H1 (cell line): ENCODE data around the gene LIPE. TPM values are rescaled to one million over a fixed set of nuclear protein-coding genes. Genes with fewer than 3 reads are reported as not detected.

Source experiments
- CTCF ChIA-PET: fragments of 300-600 bp; sonication (Branson Sonifier 250); formaldehyde crosslinking; loops from one replicate; lab custom pipeline; 2021; ENCODE audit not compliant: partially characterized antibody; lab: Charles Lee
- POLR2A ChIA-PET: fragments of 300-600 bp; sonication (Branson Sonifier 250); formaldehyde crosslinking; loops from one replicate; lab custom pipeline; 2021; ENCODE audit warnings: inconsistent platforms; ENCODE audit not compliant: partially characterized antibody; lab: Charles Lee
- DNase-seq, 2 experiments: peaks; one replicate each; pipeline versions ENCODE4 v3.0.0 to v3.0.0-alpha.2; 2010 to 2022; ENCODE audit warnings: low spot score in 2 of 2, low read depth in 1 of 2, mixed read lengths in 1 of 2
- FAIRE-seq: peaks from 2 replicates; lab custom pipeline; 2011; peaks lifted over from hg19 to GRCh38; lab: Jason Lieb, UNC
- H2AFZ ChIP-seq: 2 replicates; pipeline ENCODE4 v1.8.1; 2012; ENCODE audit warnings: low read length, inconsistent platforms
- H2AK5ac ChIP-seq: 2 replicates; pipeline ENCODE4 v1.6.1; 2013; ENCODE audit warnings: low read depth, low read length
- H2BK120ac ChIP-seq: replicated peaks from 2 replicates; pipeline ENCODE3; 2013; ENCODE audit warnings: low read depth, low read length, inconsistent platforms
- H2BK12ac ChIP-seq: 2 replicates; pipeline ENCODE4 v1.6.1; 2013; ENCODE audit warnings: low read depth, low read length
- H2BK15ac ChIP-seq: 2 replicates; pipeline ENCODE4 v1.6.1; 2013; ENCODE audit warnings: low read length
- H2BK20ac ChIP-seq: 2 replicates; pipeline ENCODE4 v1.6.1; 2013; ENCODE audit warnings: low read length
- H2BK5ac ChIP-seq: 2 replicates; pipeline ENCODE4 v1.6.1; 2013; ENCODE audit warnings: low read depth, low read length
- H3K14ac ChIP-seq: 2 replicates; pipeline ENCODE4 v1.6.1; 2013; ENCODE audit warnings: inconsistent platforms; ENCODE audit not compliant: insufficient read length
- H3K18ac ChIP-seq: 2 replicates; pipeline ENCODE4 v1.6.1; 2013; ENCODE audit warnings: low read length; ENCODE audit errors: extremely low read depth
- H3K23ac ChIP-seq: 2 replicates; pipeline ENCODE4 v1.6.1; 2013; ENCODE audit warnings: inconsistent platforms; ENCODE audit not compliant: insufficient read length
- H3K23me2 ChIP-seq: 2 replicates; pipeline ENCODE4 v1.6.1; 2013; ENCODE audit warnings: low read depth, low read length
- H3K27ac ChIP-seq: 2 replicates; pipeline ENCODE4 v1.6.1; 2011; ENCODE audit warnings: low read depth, low read length, inconsistent platforms
- H3K27me3 ChIP-seq, 4 experiments: replicated peaks in 1 of 4; 1 replicate in 1 of 4; 2 replicates in 3 of 4; pipeline versions ENCODE4 v1.6.1 to v1.8.1; 2011 to 2013; ENCODE audit warnings: low read length in 3 of 4, mild to moderate bottlenecking in 3 of 4, inconsistent platforms in 2 of 4, mixed read lengths in 2 of 4, moderate library complexity in 1 of 4; ENCODE audit not compliant: control insufficient read depth in 3 of 4, insufficient read depth in 3 of 4; ENCODE audit errors: extremely low read depth in 1 of 4
- H3K36me3 ChIP-seq, 4 experiments: 2 replicates each; pipeline versions ENCODE4 v1.6.1 to v1.8.1; 2011 to 2013; ENCODE audit warnings: mild to moderate bottlenecking in 4 of 4, low read length in 3 of 4, moderate library complexity in 2 of 4, control low read depth in 1 of 4, inconsistent platforms in 1 of 4; ENCODE audit not compliant: insufficient read depth in 4 of 4, control insufficient read depth in 2 of 4
- H3K4ac ChIP-seq: replicated peaks from 2 replicates; pipeline ENCODE3; 2013; ENCODE audit warnings: low read length, low read depth, mixed read lengths, inconsistent platforms; ENCODE audit not compliant: insufficient read length
- H3K4me1 ChIP-seq, 4 experiments: replicated peaks in 1 of 4; 1 replicate in 1 of 4; 2 replicates in 3 of 4; pipeline versions ENCODE4 v1.6.1 to v1.8.1; 2011 to 2013; ENCODE audit warnings: low read length in 3 of 4, inconsistent platforms in 2 of 4, mixed read lengths in 1 of 4; ENCODE audit not compliant: insufficient read depth in 4 of 4, control insufficient read depth in 3 of 4
- H3K4me2 ChIP-seq, 2 experiments: 2 replicates each; pipeline versions ENCODE4 v1.6.1 to v1.8.1; 2011 to 2013; ENCODE audit warnings: low read depth in 2 of 2, low read length in 2 of 2, control low read depth in 1 of 2, inconsistent platforms in 1 of 2, mild to moderate bottlenecking in 1 of 2; ENCODE audit not compliant: insufficient read depth in 1 of 2
- H3K4me3 ChIP-seq, 4 experiments: fragments of 200-600, 300-600 bp in 1 of 4; sonication (generic), shearing (Covaris generic), sonication (Bioruptor Twin) in 1 of 4; 2 replicates each; pipeline versions ENCODE4 v1.5.1 to v1.8.1; 2011 to 2016; ENCODE audit warnings: low read length in 4 of 4, low read depth in 3 of 4, control low read depth in 2 of 4, inconsistent platforms in 2 of 4, mild to moderate bottlenecking in 2 of 4, mixed read lengths in 1 of 4, moderate library complexity in 1 of 4; ENCODE audit not compliant: insufficient read depth in 2 of 4; ENCODE audit errors: extremely low read depth in 1 of 4
- H3K56ac ChIP-seq: replicated peaks from 2 replicates; pipeline ENCODE3; 2013; ENCODE audit warnings: low read depth, mild to moderate bottlenecking, mixed read lengths, low read length, inconsistent platforms; ENCODE audit not compliant: insufficient read length
- H3K79me1 ChIP-seq: 2 replicates; pipeline ENCODE4 v1.6.1; 2013; ENCODE audit warnings: low read depth, low read length, control low read depth
- H3K79me2 ChIP-seq, 2 experiments: 2 replicates each; pipeline versions ENCODE4 v1.6.1 to v1.8.1; 2012 to 2013; ENCODE audit warnings: low read length in 2 of 2, mild to moderate bottlenecking in 2 of 2, inconsistent platforms in 1 of 2; ENCODE audit not compliant: insufficient read depth in 2 of 2, control insufficient read depth in 1 of 2
- H3K9ac ChIP-seq, 4 experiments: replicated peaks in 1 of 4; 1 replicate in 1 of 4; 2 replicates in 3 of 4; pipeline versions ENCODE4 v1.6.1 to v1.8.1; 2011 to 2013; ENCODE audit warnings: low read depth in 3 of 4, low read length in 3 of 4, control low read depth in 2 of 4, mild to moderate bottlenecking in 2 of 4, moderate library complexity in 2 of 4, inconsistent platforms in 1 of 4; ENCODE audit errors: extremely low read depth in 1 of 4
- H3K9me3 ChIP-seq, 2 experiments: 2 replicates each; pipeline versions ENCODE4 v1.6.1 to v1.8.1; 2012 to 2013; ENCODE audit warnings: mild to moderate bottlenecking in 2 of 2, moderate library complexity in 2 of 2, control low read depth in 1 of 2, inconsistent platforms in 1 of 2, low read depth in 1 of 2, low read length in 1 of 2, mixed read lengths in 1 of 2; ENCODE audit not compliant: insufficient read depth in 2 of 2
- H4K20me1 ChIP-seq, 2 experiments: replicated peaks in 1 of 2; 2 replicates each; pipeline versions ENCODE3 to v1.8.1; 2011 to 2013; ENCODE audit warnings: inconsistent platforms in 2 of 2, low read length in 2 of 2, mild to moderate bottlenecking in 1 of 2; ENCODE audit not compliant: insufficient read depth in 2 of 2, control insufficient read depth in 1 of 2
- H4K5ac ChIP-seq: 2 replicates; pipeline ENCODE4 v1.6.1; 2013; ENCODE audit warnings: low read length, low read depth, mixed read lengths, inconsistent platforms; ENCODE audit not compliant: insufficient read length
- H4K8ac ChIP-seq: 2 replicates; pipeline ENCODE4 v1.8.0; 2013; ENCODE audit warnings: mild to moderate bottlenecking, moderate library complexity, low read length, inconsistent platforms; ENCODE audit not compliant: insufficient read depth; ENCODE audit errors: extremely low read depth
- H4K91ac ChIP-seq: replicated peaks from 2 replicates; pipeline ENCODE3; 2013; ENCODE audit warnings: low read length, mixed read lengths, inconsistent platforms; ENCODE audit not compliant: insufficient read length
- BCL11A ChIP-seq, 2 experiments: IDR thresholded peaks; one replicate each; pipeline ENCODE4 v1.6.1; 2011; ENCODE audit warnings: low read depth in 2 of 2, low read length in 2 of 2, mild to moderate bottlenecking in 2 of 2
- GABPA ChIP-seq: IDR thresholded peaks from 2 replicates; pipeline ENCODE4 v1.6.1; 2011; ENCODE audit warnings: mild to moderate bottlenecking, low read length, moderate library complexity, borderline replicate concordance; ENCODE audit not compliant: insufficient read depth
- HDAC2 ChIP-seq, 2 experiments: fragments of 300-600 bp in 1 of 2; sonication (generic) in 1 of 2; IDR thresholded peaks; 2 replicates each; pipeline ENCODE4 v1.6.1; 2011 to 2012; ENCODE audit warnings: low read depth in 2 of 2, low read length in 2 of 2, mild to moderate bottlenecking in 2 of 2, moderate library complexity in 2 of 2, borderline replicate concordance in 1 of 2, inconsistent platforms in 1 of 2
- MAFK ChIP-seq: IDR thresholded peaks from 2 replicates; pipeline ENCODE4 v1.6.1; 2012; ENCODE audit warnings: low read depth, mild to moderate bottlenecking, improper control_type of control experiment, low read length
- RFX5 ChIP-seq: IDR thresholded peaks from 2 replicates; pipeline ENCODE4 v1.6.1; 2011; ENCODE audit warnings: low read depth, low read length, improper control_type of control experiment, borderline replicate concordance
- TAF7 ChIP-seq: optimal IDR thresholded peaks from 2 replicates; pipeline ENCODE3; 2011; ENCODE audit warnings: low read depth, mild to moderate bottlenecking, inconsistent platforms, low read length, moderate library complexity, borderline replicate concordance
- TBP ChIP-seq: IDR thresholded peaks from 2 replicates; pipeline ENCODE4 v1.6.1; 2011; ENCODE audit warnings: low read depth, low read length, improper control_type of control experiment
- WGBS, 2 experiments: shearing (Covaris generic) in 1 of 2; methylation state at CpG; one replicate each; pipeline versions ENCODE4 v1.1.6 to v1.1.7; 2013 to 2015; ENCODE audit warnings: low lambda C conversion rate in 2 of 2, mixed read lengths in 2 of 2, inconsistent platforms in 1 of 2, low coverage in 1 of 2, missing lambda C conversion rate in 1 of 2; ENCODE audit not compliant: insufficient replicate concordance in 2 of 2, insufficient coverage in 1 of 2, insufficient read length in 1 of 2; ENCODE audit errors: extremely low coverage in 1 of 2, missing lambda C conversion rate in 1 of 2; 5-methylcytosine and 5-hydroxymethylcytosine counted together
- polyA plus RNA-seq, 7 experiments: library from polyadenylated mRNA; depleted of rRNA in 3 of 7; stranded (reverse) in 5 of 7; unstranded in 2 of 7; fragments of >200 nt in 5 of 7; fragments of 200-250 nt in 2 of 7; gene quantifications; 1 replicate in 5 of 7; 2 replicates in 1 of 7; 4 replicates in 1 of 7; pipeline versions ENCODE4 v1.2.1 to v1.2.3, GENCODE V29; 2011 to 2013; ENCODE audit warnings: missing spikeins in 2 of 7, mixed read lengths in 2 of 7
- total RNA-seq: library from RNA; stranded (reverse); fragmentation: NEBNext Ultra II Directional; extraction: Animal tissue kit (Norgen Biotek cat#: 25700); gene quantifications from 2 replicates; pipeline ENCODE4 v1.2.1, GENCODE V29; 2021
- TF ChIP-seq, protein P1 (sequence below), 3 experiments: IDR thresholded peaks; 1 replicate in 2 of 3; 2 replicates in 1 of 3; pipeline versions ENCODE4 v1.5.1 to v1.6.1; 2011; ENCODE audit warnings: low read length in 3 of 3, mild to moderate bottlenecking in 3 of 3, inconsistent platforms in 2 of 3, low read depth in 1 of 3, moderate library complexity in 1 of 3; ENCODE audit not compliant: insufficient read depth in 1 of 3; ENCODE audit errors: control extremely low read depth in 1 of 3
- TF ChIP-seq, protein P2 (sequence below): IDR thresholded peaks from 2 replicates; pipeline ENCODE4 v1.6.1; 2012; ENCODE audit warnings: inconsistent platforms

The LIPE gene
- total and polyA plus RNA-seq, 2 of the 8 experiments (the other 6 are each of a cell fraction or from before 2014, with no cell fraction given): 8.7 to 15.9 TPM

DNA sequence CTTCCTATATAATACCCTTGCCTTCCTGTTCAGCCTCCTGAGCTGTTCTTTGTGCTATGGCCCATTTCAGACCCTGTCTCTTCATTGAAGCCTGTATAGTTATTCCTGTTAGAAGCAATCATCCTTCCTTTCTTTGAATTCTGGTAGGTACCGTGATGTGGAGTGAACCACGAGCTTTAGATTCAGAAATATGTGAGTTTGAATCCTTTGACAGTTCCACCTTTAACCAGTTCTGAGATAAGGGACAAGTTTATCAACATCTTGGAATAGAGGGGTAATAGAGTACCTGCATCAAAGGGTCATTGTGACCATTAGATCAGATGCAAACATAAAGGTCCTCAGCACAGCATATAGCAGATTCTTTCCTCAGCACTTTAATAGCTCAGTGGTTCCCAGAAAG, 27.9 kb upstream of the LIPE start:
- FAIRE-seq (no peak), DNase-seq (no peak)
- Histone ChIP-seq H3K23me2 (no peaks in the 10 kb centered on the region), H4K91ac (no peak overlapping the region), H2AK5ac (no peak overlapping the region), H2BK120ac (no peak overlapping the region), H4K8ac (no peak overlapping the region), H3K4me2 (no peak overlapping the region), H2BK5ac (no peak overlapping the region), H4K20me1 (no peaks in the 10 kb centered on the region), H2BK15ac (no peak overlapping the region), H3K9me3 (no peaks in the 10 kb centered on the region), H3K56ac (no peak overlapping the region), H3K9ac (no peak overlapping the region), H3K27me3 (no peaks in the 10 kb centered on the region), H3K23ac (no peak overlapping the region), H3K79me2 (no peaks in the 10 kb centered on the region), H2BK20ac (0 out of 2 replicates have a peak overlapping the region, but pooled peaks have one; percentile 6), H3K4ac (no peak overlapping the region), H4K5ac (no peak overlapping the region), H3K4me1 (peaks cover 0 to 12% (median 5%) of the 10 kb centered on the region in 4 experiments; a peak in 5 of 7 replicates), H3K79me1 (no peaks in the 10 kb centered on the region), H2BK12ac (no peak overlapping the region; the same call in 1 of the 2 replicates), H3K4me3 (no peak overlapping the region), H3K18ac (no peak overlapping the region), H3K36me3 (no peaks in the 10 kb centered on the region), H2AFZ (no peak overlapping the region), H3K27ac (no peak overlapping the region), H3K14ac (no peak overlapping the region)
- CTCF ChIA-PET: interaction anchor here (0.6 to 3.5 kb wide), 14 partner anchors 11 to 127 kb away, joined by 3 to 32 read pairs (median 4); partner anchors contain the start of genes CEACAM1 and CXCL17
- POLR2A ChIA-PET: interaction anchor here (0.6 kb wide), 1 partner anchor 203 kb away, joined by 3 read pairs; no protein-coding TSS in a partner anchor
- WGBS, 2 experiments: 76% methylated on average over 2 of the region's 2 CpGs; no CpG with 5 or more reads in 1 of the 2 experiments
- TF ChIP-seq BCL11A (IDR thresholded peaks at IDR 0.05; ENCODE audit: low read depth in 2 of 2, low read length in 2 of 2): no peak
- TF ChIP-seq TBP: no peak
- TF ChIP-seq HDAC2 (IDR thresholded peaks at IDR 0.05; ENCODE audit: borderline replicate concordance in 1 of 2, low read depth in 2 of 2, low read length in 2 of 2): no peak
- TF ChIP-seq, protein P1, sequence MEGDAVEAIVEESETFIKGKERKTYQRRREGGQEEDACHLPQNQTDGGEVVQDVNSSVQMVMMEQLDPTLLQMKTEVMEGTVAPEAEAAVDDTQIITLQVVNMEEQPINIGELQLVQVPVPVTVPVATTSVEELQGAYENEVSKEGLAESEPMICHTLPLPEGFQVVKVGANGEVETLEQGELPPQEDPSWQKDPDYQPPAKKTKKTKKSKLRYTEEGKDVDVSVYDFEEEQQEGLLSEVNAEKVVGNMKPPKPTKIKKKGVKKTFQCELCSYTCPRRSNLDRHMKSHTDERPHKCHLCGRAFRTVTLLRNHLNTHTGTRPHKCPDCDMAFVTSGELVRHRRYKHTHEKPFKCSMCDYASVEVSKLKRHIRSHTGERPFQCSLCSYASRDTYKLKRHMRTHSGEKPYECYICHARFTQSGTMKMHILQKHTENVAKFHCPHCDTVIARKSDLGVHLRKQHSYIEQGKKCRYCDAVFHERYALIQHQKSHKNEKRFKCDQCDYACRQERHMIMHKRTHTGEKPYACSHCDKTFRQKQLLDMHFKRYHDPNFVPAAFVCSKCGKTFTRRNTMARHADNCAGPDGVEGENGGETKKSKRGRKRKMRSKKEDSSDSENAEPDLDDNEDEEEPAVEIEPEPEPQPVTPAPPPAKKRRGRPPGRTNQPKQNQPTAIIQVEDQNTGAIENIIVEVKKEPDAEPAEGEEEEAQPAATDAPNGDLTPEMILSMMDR (IDR thresholded peaks at IDR 0.05; ENCODE audit: control extremely low read depth in 1 of 3, insufficient read depth in 1 of 3, low read depth in 1 of 3, low read length in 3 of 3): no peak
- TF ChIP-seq MAFK: no peak
- TF ChIP-seq TAF7: no peak
- no peak for TF ChIP-seq RFX5
- no peak for TF ChIP-seq GABPA
- TF ChIP-seq, protein P2, sequence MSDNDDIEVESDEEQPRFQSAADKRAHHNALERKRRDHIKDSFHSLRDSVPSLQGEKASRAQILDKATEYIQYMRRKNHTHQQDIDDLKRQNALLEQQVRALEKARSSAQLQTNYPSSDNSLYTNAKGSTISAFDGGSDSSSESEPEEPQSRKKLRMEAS: no peak
